H9 (cell line): ENCODE data around the gene TPRN. TPM values are rescaled to one million over a fixed set of nuclear protein-coding genes. Genes with fewer than 3 reads are reported as not detected.

Experiments used
- DNase-seq: peaks from one replicate; pipeline ENCODE4 v3.0.0-alpha.2; 2017
- H2AFZ ChIP-seq: one replicate; pipeline ENCODE4 v1.6.1; 2013; ENCODE audit warnings: mild to moderate bottlenecking, low read length, control low read depth, moderate library complexity
- H2AK5ac ChIP-seq: 2 replicates; pipeline ENCODE4 v1.6.1; 2013; ENCODE audit warnings: low read length, control low read depth, mixed read lengths; ENCODE audit not compliant: insufficient read length
- H2BK120ac ChIP-seq: one replicate; pipeline ENCODE4 v1.6.1; 2013; ENCODE audit warnings: low read depth, mild to moderate bottlenecking, low read length, control low read depth, inconsistent platforms; ENCODE audit not compliant: poor library complexity, severe bottlenecking
- H2BK12ac ChIP-seq: 2 replicates; pipeline ENCODE4 v1.6.1; 2013; ENCODE audit warnings: low read length, control low read depth, mixed read lengths, low read depth; ENCODE audit not compliant: insufficient read length
- H2BK15ac ChIP-seq: 2 replicates; pipeline ENCODE4 v1.6.1; 2013; ENCODE audit warnings: low read depth, low read length, control low read depth
- H2BK20ac ChIP-seq: one replicate; pipeline ENCODE4 v1.6.1; 2013; ENCODE audit warnings: low read depth, mild to moderate bottlenecking, low read length, control low read depth, inconsistent platforms; ENCODE audit not compliant: poor library complexity, severe bottlenecking
- H2BK5ac ChIP-seq: 2 replicates; pipeline ENCODE4 v1.6.1; 2013; ENCODE audit warnings: low read length, control low read depth, mixed read lengths; ENCODE audit not compliant: insufficient read length
- H3K14ac ChIP-seq: 2 replicates; pipeline ENCODE4 v1.6.1; 2013; ENCODE audit warnings: low read length, control low read depth; ENCODE audit not compliant: insufficient read depth
- H3K18ac ChIP-seq: 2 replicates; pipeline ENCODE4 v1.6.1; 2013; ENCODE audit warnings: low read depth, mild to moderate bottlenecking, mixed read lengths, low read length, control low read depth; ENCODE audit not compliant: insufficient read length
- H3K23ac ChIP-seq: 2 replicates; pipeline ENCODE4 v1.6.1; 2013; ENCODE audit warnings: low read length, control low read depth, mixed read lengths, low read depth; ENCODE audit not compliant: insufficient read length
- H3K23me2 ChIP-seq: 2 replicates; pipeline ENCODE4 v1.6.1; 2013; ENCODE audit warnings: low read depth, mild to moderate bottlenecking, mixed read lengths, low read length, control low read depth; ENCODE audit not compliant: insufficient read length, poor library complexity, severe bottlenecking
- H3K27ac ChIP-seq: 2 replicates; pipeline ENCODE4 v1.5.1; 2013; ENCODE audit warnings: low read length, control low read depth, mixed read lengths, low read depth; ENCODE audit not compliant: insufficient read length
- H3K27me3 ChIP-seq: 2 replicates; pipeline ENCODE4 v1.6.1; 2013; ENCODE audit warnings: low read length, control low read depth, inconsistent platforms; ENCODE audit not compliant: insufficient read depth
- H3K4ac ChIP-seq: 2 replicates; pipeline ENCODE4 v1.6.1; 2013; ENCODE audit warnings: low read depth, mild to moderate bottlenecking, control low read depth, inconsistent platforms, low read length, moderate library complexity
- H3K4me1 ChIP-seq: 2 replicates; pipeline ENCODE4 v1.6.1; 2013; ENCODE audit warnings: low read length, control low read depth, inconsistent platforms; ENCODE audit not compliant: insufficient read depth
- H3K4me2 ChIP-seq: 2 replicates; pipeline ENCODE4 v1.6.1; 2013; ENCODE audit warnings: low read length, control low read depth, mixed read lengths; ENCODE audit not compliant: insufficient read length, insufficient read depth
- H3K56ac ChIP-seq: 2 replicates; pipeline ENCODE4 v1.6.1; 2013; ENCODE audit warnings: low read depth, mild to moderate bottlenecking, mixed read lengths, low read length, control low read depth; ENCODE audit not compliant: insufficient read length
- H3K79me1 ChIP-seq: 2 replicates; pipeline ENCODE4 v1.6.1; 2013; ENCODE audit warnings: low read depth, mild to moderate bottlenecking, moderate library complexity, low read length, control low read depth, inconsistent platforms; ENCODE audit not compliant: insufficient read depth, poor library complexity, severe bottlenecking
- H3K79me2 ChIP-seq: 2 replicates; pipeline ENCODE4 v1.6.1; 2013; ENCODE audit warnings: low read length, control low read depth, inconsistent platforms; ENCODE audit not compliant: insufficient read depth
- H3K9ac ChIP-seq: 2 replicates; pipeline ENCODE4 v1.6.1; 2013; ENCODE audit warnings: low read length, control low read depth, mixed read lengths; ENCODE audit not compliant: insufficient read length; ENCODE audit errors: extremely low read depth
- H3K9me3 ChIP-seq: one replicate; pipeline ENCODE4 v1.6.1; 2013; ENCODE audit warnings: low read depth, low read length, inconsistent platforms; ENCODE audit not compliant: control insufficient read depth
- H3T11ph ChIP-seq: one replicate; pipeline ENCODE4 v1.6.1; 2013; ENCODE audit warnings: mild to moderate bottlenecking, low read length, control low read depth, inconsistent platforms
- H4K20me1 ChIP-seq: one replicate; pipeline ENCODE4 v1.6.1; 2013; ENCODE audit not compliant: control insufficient read depth, insufficient read length, insufficient read depth
- H4K5ac ChIP-seq: 2 replicates; pipeline ENCODE4 v1.6.1; 2013; ENCODE audit warnings: low read depth, mild to moderate bottlenecking, mixed read lengths, low read length, control low read depth; ENCODE audit not compliant: insufficient read length
- H4K8ac ChIP-seq: replicated peaks from 2 replicates; pipeline ENCODE4 v1.6.1; 2013; ENCODE audit warnings: low read length, control low read depth, mixed read lengths, low read depth; ENCODE audit not compliant: insufficient read length
- H4K91ac ChIP-seq: 2 replicates; pipeline ENCODE4 v1.6.1; 2013; ENCODE audit warnings: low read depth, mild to moderate bottlenecking, moderate library complexity, mixed read lengths, low read length, control low read depth; ENCODE audit not compliant: insufficient read length
- H3K27ac Mint-ChIP-seq, 3 experiments: 2 replicates in 2 of 3; 3 replicates in 1 of 3; pipeline ENCODE4 v1.8.0; 2020 to 2021; ENCODE audit warnings: mixed read lengths in 3 of 3, mild to moderate bottlenecking in 1 of 3, moderate library complexity in 1 of 3
- H3K27me3 Mint-ChIP-seq: 2 replicates; pipeline ENCODE4 v1.8.0; 2021; ENCODE audit warnings: low read depth, mild to moderate bottlenecking, moderate library complexity, mixed read lengths
- H3K36me3 Mint-ChIP-seq, 3 experiments: 2 replicates in 2 of 3; 3 replicates in 1 of 3; pipeline ENCODE4 v1.8.0; 2020 to 2021; ENCODE audit warnings: low read depth in 3 of 3, mixed read lengths in 3 of 3; ENCODE audit not compliant: insufficient read depth in 1 of 3
- H3K4me1 Mint-ChIP-seq, 2 experiments: 2 replicates each; pipeline ENCODE4 v1.8.0; 2020; ENCODE audit warnings: mixed read lengths in 2 of 2
- H3K4me3 Mint-ChIP-seq, 2 experiments: 2 replicates in 1 of 2; 3 replicates in 1 of 2; pipeline ENCODE4 v1.8.0; 2020 to 2021; ENCODE audit warnings: mild to moderate bottlenecking in 2 of 2, mixed read lengths in 2 of 2, moderate library complexity in 1 of 2
- H3K9me3 Mint-ChIP-seq, 2 experiments: 2 replicates in 1 of 2; 3 replicates in 1 of 2; pipeline ENCODE4 v1.8.0; 2020; ENCODE audit warnings: mild to moderate bottlenecking in 2 of 2, mixed read lengths in 2 of 2, moderate library complexity in 1 of 2
- CTCF ChIP-seq: fragments of 200-600 bp; sonication (generic); conservative IDR thresholded peaks from 3 replicates; pipeline ENCODE4 v1.8.0; 2021; ENCODE audit warnings: antibody characterized with exemption, mild to moderate bottlenecking
- WGBS: extraction: QIAGEN DNeasy Blood & Tissue Kit; methylation state at CpG from one replicate; pipeline ENCODE4 v1.1.7; 2013; ENCODE audit warnings: missing lambda C conversion rate, low lambda C conversion rate, mixed read lengths; ENCODE audit not compliant: insufficient read length; ENCODE audit errors: extremely low coverage; 5-methylcytosine and 5-hydroxymethylcytosine counted together
- total RNA-seq: library from RNA; stranded (reverse); gene quantifications from 2 replicates; pipeline ENCODE4 v1.2.1, GENCODE V29; 2021

Gene TPRN
- total RNA-seq, 1 experiment from 2014 or later: 30.7 TPM

DNA sequence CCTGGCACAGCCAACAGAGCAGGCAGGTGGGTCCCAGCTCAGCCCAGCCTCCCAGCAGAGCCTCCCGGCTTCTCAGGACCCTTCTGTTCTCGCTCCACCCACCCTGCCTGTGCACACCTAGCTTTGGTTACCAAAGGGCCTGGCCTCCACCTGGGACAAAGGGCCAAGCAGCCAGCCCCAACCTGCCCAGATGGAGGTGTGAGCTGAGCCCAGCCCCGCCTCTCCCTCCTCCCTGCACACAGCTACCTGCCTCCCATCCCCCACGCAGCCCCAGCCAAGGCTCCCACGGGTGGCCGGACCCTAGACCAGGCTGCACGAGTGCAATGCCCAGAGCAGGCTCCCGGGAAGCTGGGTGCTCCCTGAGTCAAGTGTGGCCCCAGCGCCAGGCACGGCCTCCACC is 5.6 kb downstream of the TPRN start:
- no peaks in the 10 kb centered on the region for H3K9me3 Mint-ChIP-seq

More for the DNA sequence above, 5.6 kb downstream of the TPRN start:
- TF ChIP-seq CTCF: no peak
- Histone ChIP-seq H3K27me3 (no peaks in the 10 kb centered on the region), H3K79me1 (peaks cover 3% of the 10 kb centered on the region), H3K27ac (no peak overlapping the region), H3K56ac (no peak overlapping the region), H3K23ac (no peak overlapping the region), H2BK20ac (no peak overlapping the region), H4K5ac (no peak overlapping the region), H2BK120ac (no peak overlapping the region), H4K91ac (no peak overlapping the region), H3K4ac (no peak overlapping the region), H2AFZ (no peak overlapping the region), H2AK5ac (no peak overlapping the region), H3T11ph (no peak overlapping the region), H2BK12ac (no peak overlapping the region), H4K8ac (no peak overlapping the region), H3K4me2 (no peak overlapping the region), H3K14ac (no peak overlapping the region; the same call in 1 of the 2 replicates), H2BK15ac (no peak overlapping the region), H3K23me2 (no peaks in the 10 kb centered on the region), H3K18ac (no peak overlapping the region), H4K20me1 (no peaks in the 10 kb centered on the region), H3K79me2 (no peaks in the 10 kb centered on the region), H3K9ac (no peak overlapping the region), H3K9me3 (no peaks in the 10 kb centered on the region), H3K4me1 (no peaks in the 10 kb centered on the region), H2BK5ac (no peak overlapping the region)
- Mint-ChIP-seq H3K4me1 (peaks cover 5 to 16% of the 10 kb centered on the region in 2 experiments; a peak in 3 of 4 replicates), H3K27me3 (peaks cover 2% of the 10 kb centered on the region; the same call in 1 of the 2 replicates), H3K36me3 (peaks cover 5 to 15% (median 9%) of the 10 kb centered on the region in 3 experiments; a peak in 5 of 7 replicates), H3K4me3 (no peak overlapping the region), H3K27ac (peak overlapping the region in 2 of 3 experiments; percentile 18 to 55; a peak in 1 of 7 replicates)
- DNase-seq: no peak
- WGBS: no CpG with 5 or more reads among the region's 10 CpGs
